HepG2 (cell line): ENCODE measurements around the gene RAB15. TPM values are rescaled to one million over a fixed set of nuclear protein-coding genes. Genes with fewer than 3 reads are reported as not detected.

Experiments used
- FOXJ3 ChIP-seq: sonication (generic); formaldehyde crosslinking; IDR thresholded peaks from 2 replicates; pipeline ENCODE4 v1.4.0; 2020; ENCODE audit warnings: missing genetic modification reagents, mild to moderate bottlenecking, borderline replicate concordance
- HDAC6 ChIP-seq: fragments of 200-600 bp; sonication (generic); IDR thresholded peaks from 2 replicates; pipeline ENCODE4 v1.7.0; 2017; ENCODE audit warnings: mild to moderate bottlenecking, antibody characterized with exemption, low read length, low read depth
- HNF4A ChIP-seq: sonication (generic); formaldehyde crosslinking; IDR thresholded peaks from 2 replicates; pipeline ENCODE4 v1.4.0; 2020; ENCODE audit warnings: missing genetic modification reagents
- MBNL3 ChIP-seq: fragments of 250-450 bp; sonication (Bioruptor Pico); conservative IDR thresholded peaks from 2 replicates; pipeline ENCODE4 v1.8.0; 2022; ENCODE audit warnings: mild to moderate bottlenecking, inconsistent platforms
- NPAS2 ChIP-seq: sonication (generic); formaldehyde crosslinking; IDR thresholded peaks from 2 replicates; pipeline ENCODE4 v1.8.0; 2022; ENCODE audit warnings: mild to moderate bottlenecking, missing genetic modification reagents, borderline replicate concordance
- NR1H2 ChIP-seq: sonication (generic); formaldehyde crosslinking; IDR thresholded peaks from 2 replicates; pipeline ENCODE4 v1.8.1; 2022; ENCODE audit warnings: low read depth, missing genetic modification reagents, borderline replicate concordance
- SATB2 ChIP-seq: sonication (generic); formaldehyde crosslinking; IDR thresholded peaks from 2 replicates; pipeline ENCODE4 v1.5.0; 2020; ENCODE audit warnings: missing genetic modification reagents
- TOPORS ChIP-seq: sonication (generic); formaldehyde crosslinking; IDR thresholded peaks from 2 replicates; pipeline ENCODE4 v1.8.0; 2023; ENCODE audit warnings: mild to moderate bottlenecking, missing genetic modification reagents
- TSC22D2 ChIP-seq: sonication (generic); formaldehyde crosslinking; IDR thresholded peaks from 2 replicates; pipeline ENCODE4 v1.5.1; 2020; ENCODE audit warnings: missing genetic modification reagents, mild to moderate bottlenecking, borderline replicate concordance
- ZFP36 ChIP-seq: fragments of 150-350 bp; IDR thresholded peaks from 2 replicates; pipeline ENCODE4 v1.6.1; 2018; ENCODE audit warnings: borderline replicate concordance, low read length, low read depth; ENCODE audit not compliant: partially characterized antibody
- ZNF274 ChIP-seq: sonication (generic); formaldehyde crosslinking; IDR thresholded peaks from 2 replicates; pipeline ENCODE4 v1.5.1; 2020; ENCODE audit warnings: mild to moderate bottlenecking, missing genetic modification reagents
- ZNF616 ChIP-seq: sonication (generic); formaldehyde crosslinking; IDR thresholded peaks from 2 replicates; pipeline ENCODE4 v1.5.0; 2020; ENCODE audit warnings: low read depth, mild to moderate bottlenecking, missing genetic modification reagents
- polyA plus RNA-seq, 8 experiments: library from polyadenylated mRNA; depleted of rRNA in 3 of 8; stranded (reverse) in 7 of 8; unstranded in 1 of 8; fragments of >200 nt; fragmentation: Illumina TruSeq in 4 of 8; extraction: Trizol in 4 of 8; gene quantifications; 2 replicates each; pipeline versions ENCODE4 v1.2.1 to v1.2.3, GENCODE V29; 2011 to 2016; ENCODE audit warnings: low read depth in 4 of 8, missing spikeins in 1 of 8, mixed read lengths in 1 of 8; ENCODE audit not compliant: insufficient read depth in 1 of 8
- total RNA-seq, 5 experiments: library from RNA; depleted of rRNA; stranded (reverse); fragments of >200 nt; fragmentation: Illumina TruSeq; extraction: Trizol; gene quantifications; 2 replicates each; pipeline ENCODE4 v1.2.3, GENCODE V29; 2016; ENCODE audit warnings: low read depth in 1 of 5
- TF ChIP-seq, protein P1 (sequence below): sonication (generic); formaldehyde crosslinking; IDR thresholded peaks from 2 replicates; pipeline ENCODE4 v1.4.0; 2020; ENCODE audit warnings: mild to moderate bottlenecking, missing genetic modification reagents
- TF ChIP-seq, protein P2 (sequence below): IDR thresholded peaks from 2 replicates; pipeline ENCODE4 v1.6.1; 2018; ENCODE audit warnings: missing genetic modification reagents, mild to moderate bottlenecking, missing compliant biosample characterization
- TF ChIP-seq, protein P3 (sequence below), 2 experiments: sonication (generic) in 1 of 2; formaldehyde crosslinking in 1 of 2; IDR thresholded peaks; 2 replicates each; pipeline versions ENCODE4 v1.6.1 to v1.9.0; 2014 to 2022; ENCODE audit warnings: antibody characterized with exemption in 1 of 2, borderline replicate concordance in 1 of 2, inconsistent platforms in 1 of 2, low read depth in 1 of 2, missing genetic modification reagents in 1 of 2
- TF ChIP-seq, protein P4 (sequence below): sonication (generic); formaldehyde crosslinking; IDR thresholded peaks from 2 replicates; pipeline ENCODE4 v1.8.1; 2022; ENCODE audit warnings: mild to moderate bottlenecking, missing genetic modification reagents

The RAB15 gene
- total and polyA plus RNA-seq, 2 of the 13 experiments (the other 11 are each of a cell fraction or from before 2014, with no cell fraction given), result 7.4 to 18.5 TPM

DNA sequence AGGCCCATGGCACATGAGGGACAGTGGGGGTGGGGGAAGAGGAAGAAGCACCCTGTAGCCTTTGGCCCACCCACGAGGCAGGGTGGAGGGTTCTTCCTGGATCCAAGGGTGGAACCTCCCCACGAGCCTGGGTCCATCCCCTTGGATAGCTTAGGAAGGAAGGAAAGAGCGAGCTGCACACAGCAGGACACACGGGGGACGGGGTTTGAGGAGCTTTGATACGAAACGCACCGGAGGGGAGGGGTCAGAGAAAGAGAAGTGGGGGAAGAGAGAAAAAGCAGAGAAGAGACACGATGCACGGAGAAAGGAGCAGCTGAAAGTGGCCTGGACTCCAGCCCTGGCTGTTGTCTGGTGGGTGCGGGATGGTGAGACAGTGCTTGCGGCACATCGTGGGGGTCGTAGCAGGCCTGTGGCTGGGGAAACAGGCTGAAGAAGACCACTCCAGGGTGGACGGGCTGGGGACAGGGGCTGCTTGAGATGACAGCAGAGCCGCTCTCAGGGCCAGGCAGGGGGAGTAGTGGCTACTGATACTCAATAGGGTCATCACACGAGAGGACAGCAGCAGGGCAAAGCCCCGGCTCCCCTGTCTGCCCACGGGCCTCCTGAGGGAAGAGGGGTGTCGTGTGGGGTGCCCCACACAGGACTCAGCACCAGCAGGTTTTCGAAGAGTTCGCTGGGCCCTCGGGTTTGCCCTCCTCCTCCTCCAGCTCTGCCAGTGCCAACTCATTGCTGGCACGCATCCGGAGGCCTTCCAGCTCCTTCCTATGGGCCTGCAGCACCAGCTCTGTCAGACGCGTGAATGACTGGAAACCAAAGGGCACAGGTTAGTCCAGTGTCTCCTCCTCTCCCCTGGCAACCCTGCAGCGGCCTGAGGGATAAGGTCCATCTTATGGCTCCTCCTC, 24.2 kb downstream of the RAB15 start (continued):
- TF ChIP-seq, protein P1, sequence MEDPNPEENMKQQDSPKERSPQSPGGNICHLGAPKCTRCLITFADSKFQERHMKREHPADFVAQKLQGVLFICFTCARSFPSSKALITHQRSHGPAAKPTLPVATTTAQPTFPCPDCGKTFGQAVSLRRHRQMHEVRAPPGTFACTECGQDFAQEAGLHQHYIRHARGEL (CRISPR knock-in tag), result no peak
- TF ChIP-seq, protein P2, sequence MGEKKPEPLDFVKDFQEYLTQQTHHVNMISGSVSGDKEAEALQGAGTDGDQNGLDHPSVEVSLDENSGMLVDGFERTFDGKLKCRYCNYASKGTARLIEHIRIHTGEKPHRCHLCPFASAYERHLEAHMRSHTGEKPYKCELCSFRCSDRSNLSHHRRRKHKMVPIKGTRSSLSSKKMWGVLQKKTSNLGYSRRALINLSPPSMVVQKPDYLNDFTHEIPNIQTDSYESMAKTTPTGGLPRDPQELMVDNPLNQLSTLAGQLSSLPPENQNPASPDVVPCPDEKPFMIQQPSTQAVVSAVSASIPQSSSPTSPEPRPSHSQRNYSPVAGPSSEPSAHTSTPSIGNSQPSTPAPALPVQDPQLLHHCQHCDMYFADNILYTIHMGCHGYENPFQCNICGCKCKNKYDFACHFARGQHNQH (CRISPR knock-in tag), result 0 out of 2 replicates have a peak, but pooled peaks have one; percentile 20
- no peak for TF ChIP-seq NR1H2 (CRISPR knock-in tag)
- no peak for TF ChIP-seq NPAS2 (CRISPR knock-in tag)
- no peak for TF ChIP-seq TSC22D2 (CRISPR knock-in tag)
- TF ChIP-seq, protein P3, sequence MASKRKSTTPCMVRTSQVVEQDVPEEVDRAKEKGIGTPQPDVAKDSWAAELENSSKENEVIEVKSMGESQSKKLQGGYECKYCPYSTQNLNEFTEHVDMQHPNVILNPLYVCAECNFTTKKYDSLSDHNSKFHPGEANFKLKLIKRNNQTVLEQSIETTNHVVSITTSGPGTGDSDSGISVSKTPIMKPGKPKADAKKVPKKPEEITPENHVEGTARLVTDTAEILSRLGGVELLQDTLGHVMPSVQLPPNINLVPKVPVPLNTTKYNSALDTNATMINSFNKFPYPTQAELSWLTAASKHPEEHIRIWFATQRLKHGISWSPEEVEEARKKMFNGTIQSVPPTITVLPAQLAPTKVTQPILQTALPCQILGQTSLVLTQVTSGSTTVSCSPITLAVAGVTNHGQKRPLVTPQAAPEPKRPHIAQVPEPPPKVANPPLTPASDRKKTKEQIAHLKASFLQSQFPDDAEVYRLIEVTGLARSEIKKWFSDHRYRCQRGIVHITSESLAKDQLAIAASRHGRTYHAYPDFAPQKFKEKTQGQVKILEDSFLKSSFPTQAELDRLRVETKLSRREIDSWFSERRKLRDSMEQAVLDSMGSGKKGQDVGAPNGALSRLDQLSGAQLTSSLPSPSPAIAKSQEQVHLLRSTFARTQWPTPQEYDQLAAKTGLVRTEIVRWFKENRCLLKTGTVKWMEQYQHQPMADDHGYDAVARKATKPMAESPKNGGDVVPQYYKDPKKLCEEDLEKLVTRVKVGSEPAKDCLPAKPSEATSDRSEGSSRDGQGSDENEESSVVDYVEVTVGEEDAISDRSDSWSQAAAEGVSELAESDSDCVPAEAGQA (IDR thresholded peaks at IDR 0.05; ENCODE audit: low read depth), result no peak
- TF ChIP-seq, protein P3 (CRISPR knock-in tag; IDR thresholded peaks at IDR 0.05; ENCODE audit: borderline replicate concordance), result no peak
- no peak for TF ChIP-seq SATB2 (CRISPR knock-in tag)
- no peak for TF ChIP-seq ZNF274
- TF ChIP-seq TOPORS (CRISPR knock-in tag), result no peak
- no peak for TF ChIP-seq HDAC6
- TF ChIP-seq FOXJ3 (CRISPR knock-in tag), result no peak
- TF ChIP-seq, protein P4, sequence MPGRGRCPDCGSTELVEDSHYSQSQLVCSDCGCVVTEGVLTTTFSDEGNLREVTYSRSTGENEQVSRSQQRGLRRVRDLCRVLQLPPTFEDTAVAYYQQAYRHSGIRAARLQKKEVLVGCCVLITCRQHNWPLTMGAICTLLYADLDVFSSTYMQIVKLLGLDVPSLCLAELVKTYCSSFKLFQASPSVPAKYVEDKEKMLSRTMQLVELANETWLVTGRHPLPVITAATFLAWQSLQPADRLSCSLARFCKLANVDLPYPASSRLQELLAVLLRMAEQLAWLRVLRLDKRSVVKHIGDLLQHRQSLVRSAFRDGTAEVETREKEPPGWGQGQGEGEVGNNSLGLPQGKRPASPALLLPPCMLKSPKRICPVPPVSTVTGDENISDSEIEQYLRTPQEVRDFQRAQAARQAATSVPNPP (CRISPR knock-in tag), result no peak
- no peak for TF ChIP-seq ZNF616 (CRISPR knock-in tag)
- no peak for TF ChIP-seq MBNL3
- TF ChIP-seq HNF4A, result peak; percentile 91
- TF ChIP-seq ZFP36, result no peak
